Activated CD4-positive, alpha-beta T cell treated with anti-CD3 and anti-CD28 coated beads for 36 hours (primary cell): ENCODE results near the gene FAM20B. TPM values are rescaled to one million over a fixed set of nuclear protein-coding genes. Genes with fewer than 3 reads are reported as not detected.

Experiments used
- ATAC-seq: fragments of 200-7000 bp; cut with Tn5 transposase; one replicate; pipeline ENCODE4 v1.10.0; 2021; ENCODE audit warnings: mild to moderate bottlenecking, moderate library complexity
- CTCF ChIA-PET: fragments of 350-600 bp; sonication (Branson Sonifier 250); formaldehyde crosslinking; loops from one replicate; lab custom pipeline; 2021; ENCODE audit warnings: antibody characterized with exemption; lab: Charles Lee
- POLR2A ChIA-PET: fragments of 350-600 bp; sonication (Branson Sonifier 250); formaldehyde crosslinking; loops from one replicate; lab custom pipeline; 2021; ENCODE audit warnings: antibody characterized with exemption, inconsistent platforms; lab: Charles Lee
- DNase-seq: peaks from one replicate; pipeline ENCODE4 v3.0.0-alpha.2; 2020
- H3K27ac Mint-ChIP-seq: one replicate; pipeline ENCODE4 v1.8.0; 2021; ENCODE audit warnings: mixed read lengths
- H3K27me3 Mint-ChIP-seq: one replicate; pipeline ENCODE4 v1.8.0; 2021; ENCODE audit warnings: mixed read lengths
- H3K36me3 Mint-ChIP-seq: one replicate; pipeline ENCODE4 v1.8.0; 2021; ENCODE audit warnings: low read depth, mixed read lengths
- H3K4me1 Mint-ChIP-seq: one replicate; pipeline ENCODE4 v1.8.0; 2021; ENCODE audit warnings: mixed read lengths
- H3K4me3 Mint-ChIP-seq: one replicate; pipeline ENCODE4 v1.8.0; 2021; ENCODE audit warnings: mild to moderate bottlenecking, moderate library complexity, mixed read lengths
- H3K9me3 Mint-ChIP-seq: one replicate; pipeline ENCODE4 v1.8.0; 2021; ENCODE audit warnings: low read depth, mixed read lengths
- intact Hi-C, 2 experiments: fragments of 100-400 bp; cut with DNase I in 1 of 2; cut with micrococcal nuclease in 1 of 2; formaldehyde crosslinking; loops; one replicate each; pipeline versions ENCODE4 v1.14.2 to v1.15.1; 2022 to 2024; cut with DNase I, micrococcal nuclease
- total RNA-seq, 2 experiments: library from RNA; stranded (reverse); gene quantifications; one replicate each; pipeline ENCODE4 v1.2.3, GENCODE V29; 2021

The FAM20B gene
- total RNA-seq, 2 experiments from 2014 or later: 21.7 to 35.8 TPM

DNA sequence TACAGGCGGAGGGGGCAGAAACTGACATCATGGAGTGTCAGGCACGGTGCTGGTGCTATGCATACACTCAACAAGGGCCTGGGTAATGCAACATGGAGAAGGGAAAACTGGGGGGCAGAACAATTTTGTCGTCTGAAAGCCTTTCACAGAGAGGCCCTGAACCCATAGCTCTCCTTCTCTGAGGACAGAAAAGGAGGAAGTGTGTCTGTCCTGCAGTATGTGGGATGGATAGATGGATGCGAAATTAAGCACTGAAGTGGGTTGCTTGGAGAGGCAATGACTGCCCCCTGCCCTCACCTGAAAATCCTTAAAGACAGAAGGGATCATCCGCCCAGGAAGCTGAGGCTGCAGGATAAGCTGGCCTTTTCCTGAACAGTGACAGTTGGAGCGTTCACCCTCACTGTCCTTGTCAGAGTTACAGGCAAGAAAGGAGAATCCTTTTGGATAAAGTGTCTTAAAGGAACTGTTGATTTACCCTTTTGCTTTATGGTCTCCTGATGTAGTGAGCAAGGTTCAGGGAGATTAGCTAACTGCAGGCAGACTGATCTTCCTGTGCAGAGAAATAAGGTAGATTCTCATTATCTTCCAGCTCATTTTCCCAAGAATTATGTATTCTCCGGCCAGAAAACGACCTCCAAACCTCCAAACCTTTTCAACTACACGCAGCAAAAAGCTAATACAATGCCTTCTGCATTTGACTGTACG is 1.6 kb upstream of the FAM20B start:
- ATAC-seq (no peak), DNase-seq (no peak)
- no peaks in the 10 kb centered on the region for H3K27me3 Mint-ChIP-seq
- H3K9me3 Mint-ChIP-seq: no peaks in the 10 kb centered on the region
- CTCF ChIA-PET: interaction anchor here (0.7 to 1.4 kb wide), 5 partner anchors 20 to 481 kb away, joined by 3 to 5 read pairs (median 3); no protein-coding TSS in a partner anchor
- no peaks in the 10 kb centered on the region for H3K36me3 Mint-ChIP-seq
- H3K27ac Mint-ChIP-seq: no peak overlapping the region
- intact Hi-C loops: loop anchor here in 1 of 2 experiments (2.0 to 10.0 kb wide), 3 partner anchors 269 to 1131 kb away; partner anchors contain the start of genes CEP350, QSOX1 and SOAT1
- POLR2A ChIA-PET: no interaction called here
- no peak overlapping the region for H3K4me3 Mint-ChIP-seq
- peaks cover 28% of the 10 kb centered on the region for H3K4me1 Mint-ChIP-seq

- ChIA-PET POLR2A (no interaction called here), CTCF (interaction anchor here (1.3 kb wide), 1 partner anchor 12 kb away, joined by 5 read pairs; no protein-coding TSS in a partner anchor)
- ATAC-seq (peak; percentile 85), DNase-seq (peak; percentile 81)
- intact Hi-C loops: loop anchor here (1.0 to 10.0 kb wide), 11 partner anchors 8 to 1129 kb away; partner anchors contain the start of genes ABL2 (in 1 of the 2), AXDND1 (in 1 of the 2), CEP350 (in 1 of the 2) and QSOX1 (in 1 of the 2)
- peaks cover 48% of the 10 kb centered on the region for H3K4me1 Mint-ChIP-seq
- H3K9me3 Mint-ChIP-seq: no peaks in the 10 kb centered on the region
- no peaks in the 10 kb centered on the region for H3K36me3 Mint-ChIP-seq
- H3K4me3 Mint-ChIP-seq: peak overlapping the region; percentile 87
- H3K27ac Mint-ChIP-seq: peak overlapping the region; percentile 87
- H3K27me3 Mint-ChIP-seq: no peaks in the 10 kb centered on the region
Observed at GRCh38 chr1:179025975-179026812, 500 bp downstream of the FAM20B start.

DNA sequence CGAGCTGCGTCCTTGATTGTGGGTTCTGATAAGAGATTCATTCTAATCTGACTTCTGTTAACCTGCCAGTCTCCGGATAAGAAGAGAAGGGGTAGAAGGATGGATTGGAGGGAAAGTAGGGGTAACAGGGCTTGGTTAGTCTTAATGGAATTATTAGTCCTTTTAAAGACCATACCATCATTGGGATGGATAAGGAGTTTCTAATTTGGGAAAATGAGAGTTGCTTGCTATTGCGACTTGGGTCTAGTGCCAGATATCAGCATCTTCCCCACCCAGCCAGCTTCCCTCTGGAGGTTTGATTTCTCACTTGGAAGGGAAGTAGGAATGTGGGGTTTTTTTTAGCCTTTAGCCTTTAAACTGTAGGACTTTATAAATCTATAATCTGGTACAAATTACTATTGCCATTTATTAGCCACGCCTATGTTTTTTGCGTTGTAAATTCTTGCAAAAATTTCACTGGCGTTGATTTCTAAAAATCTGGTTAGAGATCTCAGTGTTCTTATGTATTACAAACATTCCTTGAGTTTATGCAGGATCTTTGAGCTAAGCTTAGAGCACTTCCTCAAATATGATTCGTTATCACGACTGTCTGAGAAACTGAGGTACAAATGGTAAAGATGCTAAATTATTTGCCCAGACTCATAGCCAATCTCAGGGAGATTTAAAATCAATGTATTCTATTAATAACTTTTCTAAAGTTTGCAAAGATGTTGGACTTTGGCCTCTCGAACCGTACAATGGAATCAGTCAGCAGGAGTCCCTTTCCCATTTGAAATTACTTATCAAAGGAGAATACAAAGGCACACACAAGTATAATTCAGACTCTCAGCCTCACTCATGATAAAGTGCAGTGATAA is 1.3 kb downstream of the FAM20B start:
- CTCF ChIA-PET: interaction anchor here (1.3 to 2.1 kb wide), 2 partner anchors 11 to 94 kb away, joined by 4 to 5 read pairs; no protein-coding TSS in a partner anchor
- peaks cover 56% of the 10 kb centered on the region for H3K4me1 Mint-ChIP-seq
- peak overlapping the region; percentile 87 for H3K4me3 Mint-ChIP-seq
- H3K27me3 Mint-ChIP-seq: no peaks in the 10 kb centered on the region
- ATAC-seq (no peak), DNase-seq (no peak)
- H3K9me3 Mint-ChIP-seq: no peaks in the 10 kb centered on the region
- POLR2A ChIA-PET: no interaction called here
- intact Hi-C loops: loop anchor here (1.0 to 10.0 kb wide), 10 partner anchors 7 to 1128 kb away; partner anchors contain the start of genes ABL2 (in 1 of the 2), AXDND1 (in 1 of the 2), CEP350 (in 1 of the 2) and QSOX1 (in 1 of the 2)
- H3K27ac Mint-ChIP-seq: peak overlapping the region; percentile 87
- H3K36me3 Mint-ChIP-seq: no peaks in the 10 kb centered on the region

DNA sequence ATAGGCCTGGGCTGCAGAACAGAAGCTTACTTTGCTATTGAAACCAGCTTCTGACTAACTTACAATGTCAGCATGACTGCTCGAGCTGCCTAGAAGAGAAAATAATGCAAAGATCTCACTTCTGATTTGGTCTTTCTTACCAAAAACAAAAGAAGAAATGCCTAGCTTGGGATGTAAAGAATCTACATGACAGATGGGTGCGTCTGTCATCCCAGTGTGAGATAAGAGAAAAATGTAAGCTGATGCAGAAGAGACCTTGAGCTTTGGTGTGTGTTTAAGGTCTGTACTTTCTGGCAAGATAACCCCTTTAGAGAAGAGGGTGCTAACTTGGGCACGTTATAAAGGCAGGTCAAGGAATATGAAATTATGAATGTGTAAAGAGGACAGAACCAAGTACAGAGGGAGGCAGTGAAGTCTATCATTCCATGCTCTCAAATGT is 3.6 kb downstream of the FAM20B start:
- Mint-ChIP-seq H3K27ac (peak overlapping the region; percentile 12), H3K27me3 (no peaks in the 10 kb centered on the region), H3K4me1 (peaks cover 70% of the 10 kb centered on the region), H3K36me3 (peaks cover 1% of the 10 kb centered on the region), H3K9me3 (no peaks in the 10 kb centered on the region), H3K4me3 (no peak overlapping the region)
- DNase-seq (no peak), ATAC-seq (peak; percentile 7)
- intact Hi-C loops: loop anchor here (5.0 to 10.0 kb wide), 5 partner anchors 53 to 1125 kb away; partner anchors contain the start of genes CEP350 (in 1 of the 2), QSOX1 (in 1 of the 2), RALGPS2 (in 1 of the 2) and TOR3A (in 1 of the 2)
- POLR2A ChIA-PET: no interaction called here
- CTCF ChIA-PET: interaction anchor here (0.8 to 2.1 kb wide), 2 partner anchors 12 to 92 kb away, joined by 3 to 4 read pairs; no protein-coding TSS in a partner anchor

DNA sequence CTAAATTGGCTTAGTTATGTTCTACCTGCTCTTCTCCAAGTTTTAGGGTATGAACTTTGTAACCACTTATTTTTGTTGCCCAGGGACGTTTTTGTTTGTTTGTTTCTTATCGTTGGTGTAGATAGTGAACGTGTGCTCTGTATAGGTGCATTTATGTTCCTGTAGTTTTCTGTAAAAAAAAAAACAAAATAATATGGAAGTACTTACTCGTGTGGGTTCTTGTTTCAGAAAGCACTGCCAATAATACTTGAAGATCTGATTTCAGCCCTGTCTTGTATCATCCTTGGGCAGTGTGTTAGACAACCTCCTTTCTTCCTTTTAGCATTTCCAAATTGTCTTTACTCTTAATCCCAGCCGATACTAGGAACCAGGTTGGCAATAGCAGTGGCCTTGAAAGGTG is 4.4 kb downstream of the FAM20B start:
- H3K27me3 Mint-ChIP-seq: no peaks in the 10 kb centered on the region
- peaks cover 2% of the 10 kb centered on the region for H3K36me3 Mint-ChIP-seq
- DNase-seq: no peak
- peaks cover 75% of the 10 kb centered on the region for H3K4me1 Mint-ChIP-seq
- no peak overlapping the region for H3K27ac Mint-ChIP-seq
- POLR2A ChIA-PET: no interaction called here
- no peaks in the 10 kb centered on the region for H3K9me3 Mint-ChIP-seq
- CTCF ChIA-PET: no interaction called here
- intact Hi-C loops: no loop called here
- H3K4me3 Mint-ChIP-seq: no peak overlapping the region
- ATAC-seq: no peak

- H3K4me1 Mint-ChIP-seq: peaks cover 77% of the 10 kb centered on the region
- DNase-seq (no peak), ATAC-seq (no peak)
- peaks cover 3% of the 10 kb centered on the region for H3K36me3 Mint-ChIP-seq
- POLR2A ChIA-PET: no interaction called here
- H3K27me3 Mint-ChIP-seq: no peaks in the 10 kb centered on the region
- no peaks in the 10 kb centered on the region for H3K9me3 Mint-ChIP-seq
- intact Hi-C loops: no loop called here
- CTCF ChIA-PET: interaction anchor here (0.6 kb wide), 1 partner anchor 53 kb away, joined by 4 read pairs; no protein-coding TSS in a partner anchor
- H3K4me3 Mint-ChIP-seq: peak overlapping the region; percentile 33
- peak overlapping the region; percentile 55 for H3K27ac Mint-ChIP-seq
Observed at GRCh38 chr1:179030683-179031082, 5.0 kb downstream of the FAM20B start.

DNA sequence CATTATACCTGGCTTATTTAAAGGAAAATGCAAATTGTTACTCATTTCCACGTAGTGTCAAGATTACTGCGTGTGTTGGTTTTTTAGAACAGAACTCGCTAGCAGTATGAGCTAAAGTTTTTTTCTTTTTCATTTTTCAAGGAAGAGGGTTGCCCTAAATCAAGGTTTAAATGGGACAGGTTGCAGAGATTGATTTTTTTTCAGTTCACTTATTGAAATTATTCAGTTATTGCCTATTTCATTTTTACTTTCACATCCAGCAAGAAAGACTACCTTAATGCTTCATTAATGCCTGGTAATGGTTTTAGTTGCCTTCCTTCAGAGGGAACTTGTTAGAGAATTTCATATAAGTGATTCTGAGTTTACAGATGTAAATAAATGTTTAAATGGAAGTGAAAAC is 5.6 kb downstream of the FAM20B start:
- no peaks in the 10 kb centered on the region for H3K27me3 Mint-ChIP-seq
- POLR2A ChIA-PET: no interaction called here
- CTCF ChIA-PET: interaction anchor here (0.6 kb wide), 2 partner anchors 28 to 52 kb away, joined by 3 to 4 read pairs; no protein-coding TSS in a partner anchor
- H3K4me1 Mint-ChIP-seq: peaks cover 81% of the 10 kb centered on the region
- DNase-seq: no peak
- peaks cover 3% of the 10 kb centered on the region for H3K36me3 Mint-ChIP-seq
- H3K9me3 Mint-ChIP-seq: no peaks in the 10 kb centered on the region
- H3K27ac Mint-ChIP-seq: peak overlapping the region; percentile 55
- intact Hi-C loops: no loop called here
- no peak for ATAC-seq
- H3K4me3 Mint-ChIP-seq: peak overlapping the region; percentile 33

- Mint-ChIP-seq H3K9me3 (no peaks in the 10 kb centered on the region), H3K36me3 (peaks cover 3% of the 10 kb centered on the region), H3K27ac (no peak overlapping the region), H3K27me3 (no peaks in the 10 kb centered on the region), H3K4me3 (no peak overlapping the region), H3K4me1 (peaks cover 85% of the 10 kb centered on the region)
- POLR2A ChIA-PET: no interaction called here
- intact Hi-C loops: no loop called here
- no peak for DNase-seq
- no peak for ATAC-seq
- CTCF ChIA-PET: interaction anchor here (0.6 to 0.9 kb wide), 3 partner anchors 20 to 39 kb away, joined by 3 to 4 read pairs (median 3); no protein-coding TSS in a partner anchor
Observed at GRCh38 chr1:179031855-179032513, 6.3 kb downstream of the FAM20B start.

GRCh38 chr1:179034720-179035119 is 9.0 kb downstream of the FAM20B start:
- no peak overlapping the region for H3K4me3 Mint-ChIP-seq
- peak; percentile 80 for ATAC-seq
- no peak for DNase-seq

More at GRCh38 chr1:179034720-179035119, 9.0 kb downstream of the FAM20B start:
- Mint-ChIP-seq H3K36me3 (peaks cover 6% of the 10 kb centered on the region), H3K27me3 (no peaks in the 10 kb centered on the region), H3K27ac (peak overlapping the region; percentile 84), H3K9me3 (no peaks in the 10 kb centered on the region), H3K4me1 (peaks cover 85% of the 10 kb centered on the region)
- intact Hi-C loops: loop anchor here (1.0 to 5.0 kb wide), 7 partner anchors 8 to 265 kb away; partner anchors contain the start of genes ABL2 (in 2 of the 2) and SOAT1 (in 1 of the 2)
- POLR2A ChIA-PET: interaction anchor here (0.5 to 1.8 kb wide), 2 partner anchors 47 to 263 kb away, joined by 5 to 8 read pairs; partner anchors contain the start of gene TOR3A
- CTCF ChIA-PET: no interaction called here
